Measurements from ENCODE around the gene METTL21C.

DNA sequence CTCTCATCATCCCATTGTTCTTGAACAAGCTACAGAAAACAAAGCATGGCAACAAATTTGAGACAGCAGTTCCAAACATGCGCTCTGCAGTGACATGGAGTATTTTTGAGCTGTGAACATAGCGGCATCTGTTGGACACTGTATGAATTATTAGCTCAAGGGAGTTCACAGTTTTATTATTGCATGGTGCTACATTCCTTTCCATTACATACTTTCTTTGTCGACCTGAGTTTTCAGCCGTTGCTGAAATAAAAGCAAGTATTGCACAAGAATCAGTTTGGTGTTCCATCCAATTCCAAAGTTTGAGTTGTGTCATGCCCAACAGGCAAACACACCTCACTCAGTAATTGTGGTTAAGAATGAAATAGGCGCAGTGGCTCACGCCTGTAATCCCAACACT is 30.1 kb upstream of the METTL21C start:
- peak; percentile 55 to 82 (median 69) for TF ChIP-seq CTCF (IDR thresholded peaks at IDR 0.05)
- no peak for TF ChIP-seq POLR2A (IDR thresholded peaks at IDR 0.05)

Data from right lobe of liver (tissue), 4 donors.